Immature natural killer cell (primary cell): ENCODE measurements around the gene MAPKAPK2. TPM values are rescaled to one million over a fixed set of nuclear protein-coding genes. Genes with fewer than 3 reads are reported as not detected.
A peak's percentile ranks its signal among the peaks of the same experiment; 100 is the strongest.

Experiments
- DNase-seq, 3 donors: peaks; one replicate each; pipeline ENCODE4 v3.0.0; 2022; ENCODE audit warnings: mixed read lengths in 1 of 3
- H3K27ac Mint-ChIP-seq, 6 donors: one replicate each; pipeline ENCODE4 v1.8.0; 2020; ENCODE audit warnings: mixed read lengths in 6 of 6, mild to moderate bottlenecking in 5 of 6, inconsistent platforms in 4 of 6, moderate library complexity in 3 of 6
- H3K27me3 Mint-ChIP-seq, 3 donors: one replicate each; pipeline ENCODE4 v1.8.0; 2020 to 2021; ENCODE audit warnings: low read depth in 3 of 3, mild to moderate bottlenecking in 3 of 3, mixed read lengths in 3 of 3, moderate library complexity in 3 of 3, inconsistent platforms in 1 of 3
- H3K36me3 Mint-ChIP-seq, 3 donors: one replicate each; pipeline ENCODE4 v1.8.0; 2020; ENCODE audit warnings: mixed read lengths in 3 of 3, inconsistent platforms in 2 of 3, mild to moderate bottlenecking in 2 of 3
- H3K4me1 Mint-ChIP-seq, 2 donors: one replicate each; pipeline ENCODE4 v1.8.0; 2020; ENCODE audit warnings: inconsistent platforms in 2 of 2, mild to moderate bottlenecking in 2 of 2, mixed read lengths in 2 of 2, moderate library complexity in 1 of 2
- H3K4me3 Mint-ChIP-seq, 5 donors: one replicate each; pipeline ENCODE4 v1.8.0; 2020; ENCODE audit warnings: mild to moderate bottlenecking in 5 of 5, mixed read lengths in 5 of 5, inconsistent platforms in 3 of 5, moderate library complexity in 3 of 5
- H3K9me3 Mint-ChIP-seq, 6 donors: one replicate each; pipeline ENCODE4 v1.8.0; 2020; ENCODE audit warnings: mild to moderate bottlenecking in 6 of 6, mixed read lengths in 6 of 6, inconsistent platforms in 4 of 6, moderate library complexity in 3 of 6
- polyA plus RNA-seq, 3 donors: library from polyadenylated mRNA; unstranded; fragments of 300-500 nt; fragmentation: Illumina TruSeq; gene quantifications; one replicate each; pipeline ENCODE4 v1.2.3, GENCODE V29; 2021

MAPKAPK2 gene
- polyA plus RNA-seq, 3 donors from 2014 or later, result 3.5 to 7.2 (median 4.1) TPM

GRCh38 chr1:206729050-206729449 is 44.3 kb downstream of the MAPKAPK2 start:
- H3K4me1 Mint-ChIP-seq, result peaks cover 63 to 78% of the 10 kb centered on the region in 2 donors
- peaks cover 26 to 47% (median 36%) of the 10 kb centered on the region in 3 donors for H3K36me3 Mint-ChIP-seq
- DNase-seq, result no peak
- H3K9me3 Mint-ChIP-seq, result no peaks in the 10 kb centered on the region
- peak overlapping the region; percentile 18 to 60 (median 51) for H3K4me3 Mint-ChIP-seq
- peak overlapping the region in 3 of 6 donors; percentile 6 to 51 (median 47) for H3K27ac Mint-ChIP-seq
- peaks cover 2 to 12% (median 7%) of the 10 kb centered on the region in 3 donors for H3K27me3 Mint-ChIP-seq

GRCh38 chr1:206729507-206729906 is 44.8 kb downstream of the MAPKAPK2 start:
- Mint-ChIP-seq H3K27ac (peak overlapping the region in 4 of 6 donors; percentile 12 to 80 (median 49)), H3K4me1 (peaks cover 61 to 78% of the 10 kb centered on the region in 2 donors), H3K4me3 (peak overlapping the region; percentile 18 to 60 (median 51)), H3K36me3 (peaks cover 26 to 51% (median 36%) of the 10 kb centered on the region in 3 donors), H3K9me3 (no peaks in the 10 kb centered on the region), H3K27me3 (peaks cover 2 to 9% (median 8%) of the 10 kb centered on the region in 3 donors)
- DNase-seq, result peak; percentile 37 to 52 (median 40)

- Mint-ChIP-seq H3K36me3 (peaks cover 26 to 57% (median 36%) of the 10 kb centered on the region in 3 donors), H3K4me3 (no peak overlapping the region), H3K4me1 (peaks cover 63 to 79% of the 10 kb centered on the region in 2 donors), H3K27me3 (peaks cover 0 to 15% (median 11%) of the 10 kb centered on the region in 3 donors), H3K9me3 (no peaks in the 10 kb centered on the region), H3K27ac (no peak overlapping the region)
- no peak for DNase-seq
Observed at GRCh38 chr1:206732508-206732907, 47.8 kb downstream of the MAPKAPK2 start.

- Mint-ChIP-seq H3K36me3 (peaks cover 26 to 60% (median 36%) of the 10 kb centered on the region in 3 donors), H3K27ac (peak overlapping the region in 2 of 6 donors; percentile 1 to 17), H3K4me3 (no peak overlapping the region), H3K9me3 (no peaks in the 10 kb centered on the region), H3K4me1 (peaks cover 68 to 82% of the 10 kb centered on the region in 2 donors), H3K27me3 (peaks cover 0 to 13% (median 11%) of the 10 kb centered on the region in 3 donors)
- no peak for DNase-seq
Observed at GRCh38 chr1:206732992-206733391, 48.3 kb downstream of the MAPKAPK2 start.

GRCh38 chr1:206734499-206735142 is 49.9 kb downstream of the MAPKAPK2 start:
- Mint-ChIP-seq H3K27me3 (peaks cover 0 to 14% (median 11%) of the 10 kb centered on the region in 3 donors), H3K9me3 (no peaks in the 10 kb centered on the region), H3K36me3 (peaks cover 21 to 56% (median 35%) of the 10 kb centered on the region in 3 donors), H3K4me3 (no peak overlapping the region), H3K4me1 (peaks cover 68 to 82% of the 10 kb centered on the region in 2 donors), H3K27ac (peak overlapping the region in 4 of 6 donors; percentile 38 to 84 (median 58))
- peak; percentile 57 to 61 (median 58) for DNase-seq

GRCh38 chr1:206735553-206736031 is 50.9 kb downstream of the MAPKAPK2 start:
- Mint-ChIP-seq H3K36me3 (peaks cover 12 to 47% (median 25%) of the 10 kb centered on the region in 3 donors), H3K27me3 (peaks cover 0 to 12% (median 11%) of the 10 kb centered on the region in 3 donors), H3K4me1 (peaks cover 63 to 77% of the 10 kb centered on the region in 2 donors), H3K4me3 (no peak overlapping the region), H3K9me3 (no peaks in the 10 kb centered on the region), H3K27ac (peak overlapping the region in 5 of 6 donors; percentile 24 to 75 (median 29))
- no peak for DNase-seq

GRCh38 chr1:206736878-206737728 is 52.4 kb downstream of the MAPKAPK2 start:
- DNase-seq, result peak; percentile 64 to 76 (median 70)
- Mint-ChIP-seq H3K4me3 (peak overlapping the region; percentile 51 to 70 (median 62)), H3K27ac (peak overlapping the region; percentile 51 to 90 (median 73)), H3K9me3 (no peaks in the 10 kb centered on the region), H3K36me3 (peaks cover 8 to 33% (median 15%) of the 10 kb centered on the region in 3 donors), H3K4me1 (peaks cover 58 to 70% of the 10 kb centered on the region in 2 donors), H3K27me3 (peaks cover 5 to 11% (median 8%) of the 10 kb centered on the region in 3 donors)

GRCh38 chr1:206737729-206738201 is 53.1 kb downstream of the MAPKAPK2 start:
- peaks cover 5 to 11% (median 8%) of the 10 kb centered on the region in 3 donors for H3K27me3 Mint-ChIP-seq
- no peaks in the 10 kb centered on the region for H3K9me3 Mint-ChIP-seq
- H3K4me1 Mint-ChIP-seq, result peaks cover 58 to 63% of the 10 kb centered on the region in 2 donors
- no peak for DNase-seq
- peaks cover 3 to 27% (median 8%) of the 10 kb centered on the region in 3 donors for H3K36me3 Mint-ChIP-seq
- peak overlapping the region; percentile 51 to 70 (median 53) for H3K4me3 Mint-ChIP-seq
- H3K27ac Mint-ChIP-seq, result peak overlapping the region; percentile 51 to 90 (median 76)

- DNase-seq, result no peak
- Mint-ChIP-seq H3K36me3 (peaks cover 0 to 17% (median 4%) of the 10 kb centered on the region in 3 donors), H3K27ac (peak overlapping the region in 4 of 6 donors; percentile 49 to 81 (median 69)), H3K9me3 (no peaks in the 10 kb centered on the region), H3K4me3 (peak overlapping the region in 4 of 5 donors; percentile 30 to 54 (median 47)), H3K27me3 (peaks cover 5 to 9% (median 8%) of the 10 kb centered on the region in 3 donors), H3K4me1 (peaks cover 60 to 70% of the 10 kb centered on the region in 2 donors)
Observed at GRCh38 chr1:206738370-206739366, 54.0 kb downstream of the MAPKAPK2 start.

GRCh38 chr1:206739411-206740076 is 54.8 kb downstream of the MAPKAPK2 start:
- DNase-seq, result no peak

GRCh38 chr1:206741142-206741701 is 56.5 kb downstream of the MAPKAPK2 start:
- Mint-ChIP-seq H3K4me1 (peaks cover 53 to 59% of the 10 kb centered on the region in 2 donors), H3K9me3 (no peaks in the 10 kb centered on the region), H3K4me3 (no peak overlapping the region), H3K36me3 (peaks cover 0 to 6% (median 4%) of the 10 kb centered on the region in 3 donors), H3K27ac (no peak overlapping the region), H3K27me3 (peaks cover 4 to 8% (median 5%) of the 10 kb centered on the region in 3 donors)
- DNase-seq, result no peak

More at GRCh38 chr1:206739411-206740076, 54.8 kb downstream of the MAPKAPK2 start:
- Mint-ChIP-seq H3K4me3 (peak overlapping the region in 2 of 5 donors; percentile 7 to 66), H3K36me3 (peaks cover 0 to 12% (median 4%) of the 10 kb centered on the region in 3 donors), H3K27ac (peak overlapping the region in 3 of 6 donors; percentile 15 to 81 (median 80)), H3K9me3 (no peaks in the 10 kb centered on the region), H3K4me1 (peaks cover 62 to 69% of the 10 kb centered on the region in 2 donors), H3K27me3 (peaks cover 5 to 8% (median 7%) of the 10 kb centered on the region in 3 donors)
